PFSK-1 (cell line): ENCODE measurements around the gene ATL1.

Source experiments
- FOXP2 ChIP-seq: optimal IDR thresholded peaks from 2 replicates; pipeline ENCODE3; 2011; ENCODE audit warnings: borderline replicate concordance, control low read depth, inconsistent platforms; ENCODE audit not compliant: insufficient read depth; ENCODE audit errors: extremely low read length, extremely low read depth
- POLR2AphosphoS5 ChIP-seq: IDR thresholded peaks from 2 replicates; pipeline ENCODE4 v1.6.1; 2012; ENCODE audit warnings: low read depth, mild to moderate bottlenecking, control low read depth, low read length, moderate library complexity
- SIN3A ChIP-seq: IDR thresholded peaks from 2 replicates; pipeline ENCODE4 v1.6.1; 2012; ENCODE audit warnings: mild to moderate bottlenecking, low read length, moderate library complexity, borderline replicate concordance; ENCODE audit not compliant: insufficient read depth
- TAF1 ChIP-seq: IDR thresholded peaks from 2 replicates; pipeline ENCODE4 v1.6.1; 2012; ENCODE audit warnings: low read length, control low read depth, borderline replicate concordance; ENCODE audit not compliant: insufficient read depth
- TF ChIP-seq, protein P1 (sequence below), 2 experiments: IDR thresholded peaks; 2 replicates each; pipeline versions ENCODE4 v1.6.1 to v1.8.0; 2011 to 2012; ENCODE audit warnings: low read depth in 2 of 2, low read length in 2 of 2, control low read depth in 1 of 2, inconsistent platforms in 1 of 2, mild to moderate bottlenecking in 1 of 2, moderate library complexity in 1 of 2; ENCODE audit not compliant: insufficient read depth in 1 of 2

ATL1 gene

DNA sequence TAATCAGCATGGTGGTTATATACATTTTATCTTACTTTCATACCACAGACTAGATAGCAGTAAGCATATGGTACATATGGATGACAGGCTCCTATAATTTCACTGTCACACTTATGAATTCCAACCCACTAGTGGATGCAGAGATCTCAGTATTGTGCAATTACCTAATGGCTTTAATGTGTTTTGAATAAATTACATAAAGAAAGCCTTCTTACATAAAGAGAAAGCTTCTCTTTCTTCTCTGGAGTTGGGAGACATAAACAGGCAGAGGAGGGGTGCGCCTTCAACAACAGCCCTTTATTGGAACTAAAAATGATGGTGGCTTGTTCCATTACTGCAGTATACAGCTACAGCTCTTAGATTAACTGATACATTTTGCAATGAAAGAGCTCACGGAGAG, 55.6 kb downstream of the ATL1 start:
- TF ChIP-seq SIN3A, result no peak

DNA sequence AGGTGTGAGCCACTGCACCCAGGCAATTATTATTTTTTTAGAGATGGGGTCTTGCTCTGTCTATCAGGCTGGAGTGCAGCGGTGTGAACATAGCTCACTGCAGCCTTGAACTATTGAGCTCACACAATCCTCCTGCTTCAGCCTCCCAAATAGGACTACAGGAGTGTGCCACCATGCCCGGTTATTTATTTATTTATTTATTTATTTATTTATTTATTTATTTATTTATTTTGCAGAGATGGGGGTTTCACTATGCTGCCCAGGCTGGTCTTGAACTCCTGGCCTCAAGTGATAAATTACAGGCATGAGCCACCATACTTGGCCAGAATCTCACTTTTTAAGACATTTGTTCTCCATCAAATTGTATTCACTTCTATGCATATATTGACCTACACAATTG, 56.3 kb downstream of the ATL1 start:
- no peak for TF ChIP-seq POLR2AphosphoS5
- TF ChIP-seq, protein P1, sequence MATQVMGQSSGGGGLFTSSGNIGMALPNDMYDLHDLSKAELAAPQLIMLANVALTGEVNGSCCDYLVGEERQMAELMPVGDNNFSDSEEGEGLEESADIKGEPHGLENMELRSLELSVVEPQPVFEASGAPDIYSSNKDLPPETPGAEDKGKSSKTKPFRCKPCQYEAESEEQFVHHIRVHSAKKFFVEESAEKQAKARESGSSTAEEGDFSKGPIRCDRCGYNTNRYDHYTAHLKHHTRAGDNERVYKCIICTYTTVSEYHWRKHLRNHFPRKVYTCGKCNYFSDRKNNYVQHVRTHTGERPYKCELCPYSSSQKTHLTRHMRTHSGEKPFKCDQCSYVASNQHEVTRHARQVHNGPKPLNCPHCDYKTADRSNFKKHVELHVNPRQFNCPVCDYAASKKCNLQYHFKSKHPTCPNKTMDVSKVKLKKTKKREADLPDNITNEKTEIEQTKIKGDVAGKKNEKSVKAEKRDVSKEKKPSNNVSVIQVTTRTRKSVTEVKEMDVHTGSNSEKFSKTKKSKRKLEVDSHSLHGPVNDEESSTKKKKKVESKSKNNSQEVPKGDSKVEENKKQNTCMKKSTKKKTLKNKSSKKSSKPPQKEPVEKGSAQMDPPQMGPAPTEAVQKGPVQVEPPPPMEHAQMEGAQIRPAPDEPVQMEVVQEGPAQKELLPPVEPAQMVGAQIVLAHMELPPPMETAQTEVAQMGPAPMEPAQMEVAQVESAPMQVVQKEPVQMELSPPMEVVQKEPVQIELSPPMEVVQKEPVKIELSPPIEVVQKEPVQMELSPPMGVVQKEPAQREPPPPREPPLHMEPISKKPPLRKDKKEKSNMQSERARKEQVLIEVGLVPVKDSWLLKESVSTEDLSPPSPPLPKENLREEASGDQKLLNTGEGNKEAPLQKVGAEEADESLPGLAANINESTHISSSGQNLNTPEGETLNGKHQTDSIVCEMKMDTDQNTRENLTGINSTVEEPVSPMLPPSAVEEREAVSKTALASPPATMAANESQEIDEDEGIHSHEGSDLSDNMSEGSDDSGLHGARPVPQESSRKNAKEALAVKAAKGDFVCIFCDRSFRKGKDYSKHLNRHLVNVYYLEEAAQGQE (IDR thresholded peaks at IDR 0.05; ENCODE audit: insufficient read depth in 1 of 2, low read depth in 2 of 2, low read length in 2 of 2), result no peak
- no peak for TF ChIP-seq TAF1
- no peak for TF ChIP-seq SIN3A
- no peak for TF ChIP-seq FOXP2

DNA sequence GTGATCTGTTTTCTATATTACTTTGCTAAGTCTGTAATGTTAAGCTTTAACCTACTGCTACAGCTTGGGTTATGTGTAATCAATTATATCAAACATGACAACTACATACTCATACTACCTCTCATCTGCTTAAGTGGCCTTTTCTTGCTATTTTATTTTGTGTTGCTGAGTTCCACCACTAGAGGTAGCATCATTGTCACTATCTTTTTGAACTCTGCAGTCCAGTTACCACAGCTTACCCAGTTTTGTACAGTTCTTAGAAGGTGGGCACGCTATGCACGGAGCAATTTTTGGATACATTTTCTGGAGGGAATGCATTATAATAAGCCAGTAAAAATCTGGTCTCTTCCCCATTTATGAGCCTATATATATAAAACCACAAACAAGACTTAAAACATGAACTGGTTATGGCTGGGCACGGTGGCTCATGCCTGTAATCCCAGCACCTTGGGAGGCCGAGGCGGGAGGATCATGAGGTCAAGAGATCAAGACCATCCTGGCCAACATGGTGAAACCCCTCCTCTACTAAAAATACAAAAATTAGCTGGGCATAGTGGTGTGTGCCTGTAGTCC, 59.7 kb downstream of the ATL1 start:
- TF ChIP-seq FOXP2 (no peak), SIN3A (no peak), TAF1 (no peak), POLR2AphosphoS5 (no peak)
- TF ChIP-seq, protein P1 (IDR thresholded peaks at IDR 0.05; ENCODE audit: insufficient read depth in 1 of 2, low read depth in 2 of 2, low read length in 2 of 2), result no peak

DNA sequence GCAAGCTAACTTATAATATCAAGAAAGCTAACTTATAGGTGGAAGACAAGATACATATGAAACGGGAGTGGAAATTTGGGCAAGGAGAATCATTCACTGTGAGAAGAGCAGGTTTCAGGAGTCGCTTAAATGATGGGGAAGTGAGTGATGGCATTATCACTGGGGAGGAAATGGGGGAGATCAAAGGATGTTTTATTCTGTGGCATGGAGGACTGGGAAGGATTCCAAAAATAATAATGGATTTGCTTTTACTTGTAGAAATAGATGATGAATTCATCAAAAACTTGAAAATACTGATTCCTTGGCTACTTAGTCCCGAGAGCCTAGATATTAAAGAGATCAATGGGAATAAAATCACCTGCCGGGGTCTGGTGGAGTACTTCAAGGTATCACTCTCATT, 60.4 kb downstream of the ATL1 start:
- TF ChIP-seq, protein P1 (IDR thresholded peaks at IDR 0.05; ENCODE audit: insufficient read depth in 1 of 2, low read depth in 2 of 2, low read length in 2 of 2), result no peak
- TF ChIP-seq TAF1 (no peak), POLR2AphosphoS5 (no peak), SIN3A (no peak), FOXP2 (no peak)

DNA sequence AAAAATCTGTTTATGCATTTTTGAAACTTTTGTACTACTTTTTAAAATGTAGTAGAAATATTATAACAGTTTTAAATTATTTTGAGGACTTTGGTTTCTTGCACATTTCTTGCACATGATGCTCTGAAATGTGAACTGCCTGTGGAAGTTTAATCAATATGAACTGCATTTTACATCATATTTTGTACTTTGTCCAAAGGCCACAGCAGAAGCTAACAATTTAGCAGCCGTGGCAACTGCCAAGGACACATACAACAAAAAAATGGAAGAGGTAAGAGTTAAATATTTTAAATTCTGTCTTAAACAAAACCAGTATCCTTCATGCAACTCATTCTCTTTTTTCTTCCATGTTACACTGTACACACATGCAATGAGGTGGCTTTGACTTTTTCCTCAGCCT, 63.0 kb downstream of the ATL1 start:
- TF ChIP-seq POLR2AphosphoS5, result no peak

DNA sequence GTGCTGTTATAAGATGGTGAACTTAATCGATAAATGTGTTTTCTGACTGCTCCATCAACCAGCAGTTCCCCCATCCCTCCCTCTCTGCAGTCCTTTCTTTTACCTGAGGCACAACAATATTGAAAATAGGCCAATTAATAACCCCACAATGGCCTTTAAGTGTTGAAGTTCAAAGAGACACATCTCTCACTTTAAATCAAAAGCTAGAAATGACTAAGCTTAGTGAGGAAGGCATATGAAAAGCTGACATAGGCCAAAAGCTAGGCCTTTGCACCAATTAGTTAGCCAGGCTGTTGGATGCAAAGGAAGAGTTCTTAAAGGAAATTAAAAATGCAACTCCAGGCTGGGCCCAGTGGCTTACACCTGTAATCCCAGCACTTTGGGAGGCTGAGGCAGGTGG, 64.5 kb downstream of the ATL1 start:
- TF ChIP-seq TAF1 (no peak), POLR2AphosphoS5 (no peak), FOXP2 (no peak), SIN3A (no peak)
- TF ChIP-seq, protein P1 (IDR thresholded peaks at IDR 0.05; ENCODE audit: insufficient read depth in 1 of 2, low read depth in 2 of 2, low read length in 2 of 2), result no peak
